ENCODE data around the gene FARP1.

FARP1 gene

DNA sequence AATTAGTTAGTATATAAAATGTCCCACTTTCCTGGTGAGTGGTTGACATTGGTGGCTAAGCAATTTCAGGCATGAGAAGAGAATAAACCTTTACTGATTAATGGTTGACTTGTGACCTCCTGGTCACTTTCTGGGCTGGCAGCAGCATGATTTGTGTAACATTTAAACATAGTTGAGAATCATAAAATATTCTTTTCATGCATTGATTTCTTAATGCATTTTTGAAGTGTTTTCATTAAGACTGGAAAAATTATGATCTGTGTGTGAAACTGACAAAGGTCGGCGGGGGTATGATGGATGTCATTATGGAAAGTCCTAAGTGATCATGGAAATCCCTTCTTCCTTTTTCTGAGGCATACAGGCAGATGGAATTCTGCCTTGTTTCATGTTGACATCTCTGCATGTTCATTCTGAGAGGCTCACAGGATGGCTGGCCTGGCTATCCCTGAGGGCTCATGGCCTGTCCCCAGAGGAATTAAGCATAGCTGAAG is 132.8 kb downstream of the FARP1 start:
- ChIA-PET CTCF (interaction anchor here (1.4 kb wide), 1 partner anchor 31 kb away, joined by 3 read pairs; no protein-coding TSS in a partner anchor), POLR2A (no interaction called here)

DNA sequence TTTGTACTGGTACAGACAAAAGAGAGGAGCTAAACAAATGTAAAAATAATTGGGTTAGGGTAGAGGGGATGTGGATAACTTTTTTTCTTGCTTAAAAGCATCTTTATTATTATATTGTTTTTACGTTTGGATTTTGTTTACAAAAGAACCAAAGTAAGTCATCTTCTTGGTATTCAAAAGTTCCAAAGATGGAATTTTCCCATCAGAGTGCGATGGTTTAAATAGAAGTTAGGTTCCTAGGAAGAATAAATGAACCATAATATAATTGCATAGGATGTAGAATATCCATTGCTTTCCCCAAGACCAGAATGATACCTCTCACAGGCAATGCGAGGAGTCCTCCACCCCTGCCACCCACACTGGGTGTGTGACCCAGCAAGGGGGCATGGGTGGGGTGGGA is 133.6 kb downstream of the FARP1 start:
- no peak for DNase-seq (ENCODE audit: extremely low spot score)

More for the DNA sequence above, 132.8 kb downstream of the FARP1 start:
- TF ChIP-seq, protein P1, sequence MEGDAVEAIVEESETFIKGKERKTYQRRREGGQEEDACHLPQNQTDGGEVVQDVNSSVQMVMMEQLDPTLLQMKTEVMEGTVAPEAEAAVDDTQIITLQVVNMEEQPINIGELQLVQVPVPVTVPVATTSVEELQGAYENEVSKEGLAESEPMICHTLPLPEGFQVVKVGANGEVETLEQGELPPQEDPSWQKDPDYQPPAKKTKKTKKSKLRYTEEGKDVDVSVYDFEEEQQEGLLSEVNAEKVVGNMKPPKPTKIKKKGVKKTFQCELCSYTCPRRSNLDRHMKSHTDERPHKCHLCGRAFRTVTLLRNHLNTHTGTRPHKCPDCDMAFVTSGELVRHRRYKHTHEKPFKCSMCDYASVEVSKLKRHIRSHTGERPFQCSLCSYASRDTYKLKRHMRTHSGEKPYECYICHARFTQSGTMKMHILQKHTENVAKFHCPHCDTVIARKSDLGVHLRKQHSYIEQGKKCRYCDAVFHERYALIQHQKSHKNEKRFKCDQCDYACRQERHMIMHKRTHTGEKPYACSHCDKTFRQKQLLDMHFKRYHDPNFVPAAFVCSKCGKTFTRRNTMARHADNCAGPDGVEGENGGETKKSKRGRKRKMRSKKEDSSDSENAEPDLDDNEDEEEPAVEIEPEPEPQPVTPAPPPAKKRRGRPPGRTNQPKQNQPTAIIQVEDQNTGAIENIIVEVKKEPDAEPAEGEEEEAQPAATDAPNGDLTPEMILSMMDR (IDR thresholded peaks at IDR 0.05; ENCODE audit: control extremely low read depth, extremely low read depth, low read depth, missing control alignments), result no peak
- no peak for DNase-seq (ENCODE audit: extremely low spot score)

DNA sequence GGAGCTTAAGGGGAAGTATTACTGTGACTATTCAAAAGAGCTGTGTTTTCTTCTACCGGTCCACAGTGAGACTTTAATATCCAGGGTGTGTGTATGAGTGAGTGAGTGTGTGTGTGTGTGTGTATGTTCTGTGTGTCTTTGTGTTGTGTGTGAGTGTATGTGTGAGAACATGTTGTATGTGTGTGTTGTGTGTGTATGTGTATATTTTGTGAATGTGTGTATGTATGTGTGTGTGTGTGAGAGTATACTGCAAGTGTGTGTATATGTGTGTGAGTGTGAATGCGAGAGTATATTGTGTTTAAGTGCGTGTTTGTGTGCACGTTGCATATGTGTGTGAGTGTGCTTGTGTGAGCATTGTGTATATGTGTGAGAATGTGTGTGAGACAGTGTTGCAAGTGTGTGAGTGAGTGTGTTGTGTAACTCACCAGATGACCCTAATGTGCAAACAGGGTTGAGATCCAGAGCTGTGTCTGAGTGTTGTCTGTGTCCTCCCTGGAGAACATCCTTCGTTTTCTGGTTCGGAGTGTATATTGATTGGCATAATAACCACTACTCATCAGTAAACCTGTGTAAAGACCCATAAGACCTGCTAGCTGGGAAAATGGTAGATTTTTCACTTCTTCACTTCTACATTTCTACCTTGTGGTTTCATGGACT is 135.3 kb downstream of the FARP1 start:
- POLR2A ChIA-PET, result no interaction called here
- CTCF ChIA-PET, result interaction anchor here (1.0 to 1.4 kb wide), 3 partner anchors 10 to 72 kb away, joined by 3 to 4 read pairs (median 3); no protein-coding TSS in a partner anchor
- TF ChIP-seq, protein P1 (IDR thresholded peaks at IDR 0.05; ENCODE audit: control extremely low read depth, extremely low read depth, low read depth, missing control alignments), result no peak
- DNase-seq (ENCODE audit: extremely low spot score), result no peak

More for the DNA sequence above, 133.6 kb downstream of the FARP1 start:
- TF ChIP-seq, protein P1 (IDR thresholded peaks at IDR 0.05; ENCODE audit: control extremely low read depth, extremely low read depth, low read depth, missing control alignments), result no peak
- CTCF ChIA-PET, result interaction anchor here (1.4 kb wide), 1 partner anchor 30 kb away, joined by 3 read pairs; no protein-coding TSS in a partner anchor
- POLR2A ChIA-PET, result no interaction called here

DNA sequence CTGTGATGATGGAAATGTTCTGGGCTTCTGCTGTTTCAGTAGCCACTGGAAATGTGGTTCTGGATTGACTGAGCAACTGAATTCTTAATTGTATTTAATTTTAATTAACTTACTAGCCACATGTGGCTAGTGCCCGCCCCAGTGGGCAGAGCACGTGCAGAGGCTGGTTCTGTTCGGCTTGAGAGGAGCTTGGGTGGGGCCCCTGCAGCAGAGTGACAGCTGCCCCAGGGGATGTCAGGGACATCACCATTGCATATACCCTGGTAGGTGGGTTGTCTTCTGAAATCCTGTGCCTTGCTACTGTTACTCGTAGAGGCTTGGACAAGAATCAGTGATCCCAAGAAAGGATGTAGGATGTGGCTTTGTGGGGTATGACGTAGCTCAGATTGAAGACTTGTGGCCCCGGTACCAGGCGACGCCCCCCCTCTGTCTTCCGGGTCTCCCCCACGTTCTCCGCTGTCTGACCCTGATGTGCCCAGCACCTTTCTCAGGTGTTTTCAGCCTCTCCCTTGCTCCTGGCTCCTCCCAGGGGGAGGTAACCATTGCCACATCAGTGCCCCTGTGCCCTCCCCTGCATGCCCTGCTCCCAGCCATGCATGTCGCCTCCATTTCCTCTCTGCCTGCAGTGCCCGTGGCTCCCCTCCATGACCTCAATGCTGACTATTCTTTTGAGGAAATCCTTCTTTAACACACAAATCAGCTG is 136.7 kb downstream of the FARP1 start:
- DNase-seq (ENCODE audit: extremely low spot score), result no peak
- POLR2A ChIA-PET, result no interaction called here
- CTCF ChIA-PET, result no interaction called here
- TF ChIP-seq, protein P1 (IDR thresholded peaks at IDR 0.05; ENCODE audit: control extremely low read depth, extremely low read depth, low read depth, missing control alignments), result no peak

DNA sequence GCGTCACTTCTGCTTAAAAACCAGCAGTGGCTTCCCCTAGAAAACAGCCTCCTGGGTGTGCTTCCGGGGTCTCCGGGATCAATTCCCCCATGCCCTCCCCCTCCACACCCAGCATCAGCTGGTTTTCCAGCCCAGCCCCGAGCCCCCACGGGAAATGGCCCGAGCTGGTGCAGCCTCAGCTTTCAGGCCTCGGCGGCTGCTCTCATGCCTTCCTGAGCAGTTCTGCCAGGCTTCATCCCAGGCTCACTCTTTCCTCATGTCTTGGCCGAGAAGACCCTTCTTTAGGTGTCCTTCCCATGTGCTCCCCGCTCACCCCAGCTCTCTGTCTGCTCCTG is 137.2 kb downstream of the FARP1 start:
- DNase-seq (ENCODE audit: extremely low spot score), result no peak
- ChIA-PET POLR2A (no interaction called here), CTCF (no interaction called here)
- TF ChIP-seq, protein P1 (IDR thresholded peaks at IDR 0.05; ENCODE audit: control extremely low read depth, extremely low read depth, low read depth, missing control alignments), result no peak

DNA sequence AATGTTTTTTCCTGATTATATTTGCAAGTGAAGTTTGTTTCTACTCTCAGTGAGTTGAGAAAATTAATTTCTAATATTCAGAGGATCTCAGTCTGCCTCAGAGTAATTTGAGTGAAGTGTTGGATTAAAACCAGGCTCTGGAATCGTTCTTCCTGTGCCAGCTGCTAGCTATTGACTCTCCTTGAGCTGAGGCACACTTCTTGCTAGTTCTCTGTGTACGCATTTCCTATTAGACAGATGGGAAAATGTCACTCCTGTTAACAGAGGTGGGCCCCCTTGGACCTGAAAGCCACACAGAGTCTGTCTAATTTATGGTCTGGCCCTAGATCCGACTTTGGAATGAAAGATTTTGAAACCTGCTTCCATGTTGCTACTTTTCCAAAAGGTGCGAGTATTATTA is 141.8 kb downstream of the FARP1 start:
- CTCF ChIA-PET, result interaction anchor here (1.3 kb wide), 1 partner anchor 11 kb away, joined by 3 read pairs; no protein-coding TSS in a partner anchor
- POLR2A ChIA-PET, result no interaction called here
- TF ChIP-seq, protein P1 (IDR thresholded peaks at IDR 0.05; ENCODE audit: control extremely low read depth, extremely low read depth, low read depth, missing control alignments), result no peak
- DNase-seq (ENCODE audit: extremely low spot score), result no peak
